Right forelimb (tissue), 1 donor: ENCODE data around the gene REM2.
A peak's percentile ranks its signal among the peaks of the same experiment; 100 is the strongest.

Source experiments
- DNase-seq: peaks from one replicate; pipeline ENCODE4 v3.0.0-alpha.2; 2018

REM2 gene, protein sequence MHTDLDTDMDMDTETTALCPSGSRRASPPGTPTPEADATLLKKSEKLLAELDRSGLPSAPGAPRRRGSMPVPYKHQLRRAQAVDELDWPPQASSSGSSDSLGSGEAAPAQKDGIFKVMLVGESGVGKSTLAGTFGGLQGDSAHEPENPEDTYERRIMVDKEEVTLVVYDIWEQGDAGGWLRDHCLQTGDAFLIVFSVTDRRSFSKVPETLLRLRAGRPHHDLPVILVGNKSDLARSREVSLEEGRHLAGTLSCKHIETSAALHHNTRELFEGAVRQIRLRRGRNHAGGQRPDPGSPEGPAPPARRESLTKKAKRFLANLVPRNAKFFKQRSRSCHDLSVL

DNA sequence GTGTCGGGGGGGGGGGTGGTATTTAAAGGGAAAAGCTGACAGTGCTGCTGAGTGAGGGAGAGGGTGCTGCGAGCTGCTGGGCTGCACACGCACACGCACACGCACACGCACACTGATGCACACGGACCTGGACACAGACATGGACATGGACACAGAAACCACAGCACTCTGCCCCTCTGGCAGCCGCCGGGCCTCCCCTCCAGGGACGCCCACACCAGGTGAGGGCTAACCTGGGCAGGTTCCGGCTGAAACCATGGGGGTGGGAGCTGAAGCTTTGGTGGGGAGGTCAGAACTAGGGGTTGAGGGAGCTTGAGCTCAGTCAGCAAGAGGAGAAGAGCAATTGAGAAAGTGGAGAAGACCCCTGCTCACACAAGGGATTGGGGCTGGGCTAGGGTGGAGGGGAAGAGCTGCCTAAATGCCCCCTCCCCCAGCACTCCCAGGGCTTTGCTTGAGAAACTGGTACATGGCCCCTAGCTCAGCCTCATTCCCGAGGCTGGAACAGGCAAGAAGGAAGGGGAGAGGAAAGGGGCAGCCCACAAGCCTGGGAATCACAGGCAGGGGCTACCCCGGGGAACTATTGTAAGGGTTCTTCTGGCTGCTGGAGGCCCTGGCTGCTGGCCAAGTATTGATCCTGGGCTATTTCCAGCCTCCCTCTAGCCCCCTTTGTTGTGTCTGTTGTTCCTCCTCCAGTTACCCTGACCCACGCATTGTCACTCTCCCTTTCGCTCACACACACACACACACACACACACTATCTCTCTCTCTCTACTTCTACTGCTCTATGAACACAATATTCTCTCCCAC is at the start of gene REM2:
Gene REM2 (plus strand): TSS at position 50 of the 804 bp plus-strand sequence. CDS start 66 bp downstream, at position 116.
- no peak for DNase-seq

DNA sequence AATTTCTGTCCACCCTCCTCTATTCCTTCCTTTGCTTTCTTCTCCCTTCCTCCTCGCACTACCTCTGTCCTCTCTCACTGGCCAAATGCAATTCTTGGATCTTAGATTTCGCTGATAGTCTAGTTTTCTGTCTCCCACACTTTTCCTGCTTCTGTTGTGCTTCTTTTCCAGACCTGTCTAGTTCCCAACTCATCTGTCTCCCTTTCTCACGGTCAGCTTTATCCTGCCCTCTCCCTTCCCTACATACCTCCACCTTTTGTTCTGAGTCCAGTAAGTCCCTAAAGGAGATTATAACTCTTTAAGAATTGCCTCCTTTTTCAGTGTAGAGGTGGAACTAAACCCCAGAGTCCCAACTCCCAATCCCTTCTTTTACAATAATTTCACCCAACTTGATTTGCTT is 47.5 kb upstream of the REM2 start:
- DNase-seq = no peak

DNA sequence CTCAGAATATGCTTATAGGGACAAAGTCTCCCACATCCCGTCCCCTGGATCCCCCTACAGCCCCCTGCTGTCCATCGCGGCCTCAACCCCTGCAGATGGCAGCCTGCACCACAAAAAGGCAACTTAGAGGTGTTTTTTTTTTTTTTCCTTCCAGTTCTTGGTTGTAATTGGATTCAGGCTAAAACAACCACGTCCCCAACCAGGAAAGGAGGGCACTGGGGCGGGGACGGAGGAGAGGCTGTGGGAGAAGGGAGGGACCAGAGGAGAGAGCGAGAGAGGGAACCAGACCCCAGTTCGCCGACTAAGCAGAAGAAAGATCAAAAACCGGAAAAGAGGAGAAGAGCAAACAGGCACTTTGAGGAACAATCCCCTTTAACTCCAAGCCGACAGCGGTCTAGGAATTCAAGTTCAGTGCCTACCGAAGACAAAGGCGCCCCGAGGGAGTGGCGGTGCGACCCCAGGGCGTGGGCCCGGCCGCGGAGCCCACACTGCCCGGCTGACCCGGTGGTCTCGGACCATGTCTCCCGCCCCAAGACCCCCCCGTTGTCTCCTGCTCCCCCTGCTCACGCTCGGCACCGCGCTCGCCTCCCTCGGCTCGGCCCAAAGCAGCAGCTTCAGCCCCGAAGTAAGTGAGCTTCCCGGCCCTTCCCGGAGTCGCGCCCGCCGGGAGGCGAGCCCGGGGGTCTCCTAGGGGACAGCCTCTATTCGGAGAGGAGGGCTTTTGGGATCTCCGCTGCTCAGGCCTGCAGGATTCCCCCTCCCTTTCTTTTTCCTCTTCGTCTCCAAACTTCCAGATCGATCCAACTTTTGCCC is 46.5 kb upstream of the REM2 start, which contains the start of gene MMP14:
Gene MMP14 (plus strand): TSS at position 285 of the 813 bp plus-strand sequence. CDS start 233 bp downstream, at position 518.
- peak; percentile 88 for DNase-seq

DNA sequence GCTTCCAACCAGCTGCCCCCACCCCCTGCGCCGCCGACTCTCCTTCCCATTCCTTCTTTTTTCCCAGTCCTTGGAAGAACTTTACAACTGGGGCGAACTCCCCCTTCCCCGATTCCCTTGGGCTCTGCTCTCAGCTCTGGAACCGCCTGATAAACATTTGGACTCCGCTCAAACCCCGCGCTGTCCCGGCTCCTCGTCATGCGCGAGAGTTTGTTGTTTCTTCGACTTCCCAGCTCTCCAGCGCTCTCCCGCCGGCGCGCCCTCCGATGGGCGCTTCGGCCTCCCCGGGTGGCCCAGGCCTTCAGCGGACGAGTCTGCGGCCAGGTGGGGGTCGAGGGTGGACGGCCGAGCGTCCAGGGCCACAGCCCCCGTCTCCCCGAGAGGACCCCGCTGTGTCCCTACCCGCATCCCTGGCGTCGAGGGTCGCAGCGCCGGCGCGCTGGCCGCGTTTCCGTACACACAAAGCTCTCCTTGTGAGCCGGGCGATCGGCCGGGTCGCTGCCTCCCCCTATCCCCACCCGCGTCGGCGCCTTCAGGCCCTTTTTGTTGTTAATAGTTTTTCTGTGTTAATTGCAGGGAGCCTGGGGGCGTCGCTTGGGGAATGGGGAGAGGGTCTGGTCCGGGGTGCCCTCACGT is 45.8 kb upstream of the REM2 start:
- DNase-seq = peak; percentile 76

DNA sequence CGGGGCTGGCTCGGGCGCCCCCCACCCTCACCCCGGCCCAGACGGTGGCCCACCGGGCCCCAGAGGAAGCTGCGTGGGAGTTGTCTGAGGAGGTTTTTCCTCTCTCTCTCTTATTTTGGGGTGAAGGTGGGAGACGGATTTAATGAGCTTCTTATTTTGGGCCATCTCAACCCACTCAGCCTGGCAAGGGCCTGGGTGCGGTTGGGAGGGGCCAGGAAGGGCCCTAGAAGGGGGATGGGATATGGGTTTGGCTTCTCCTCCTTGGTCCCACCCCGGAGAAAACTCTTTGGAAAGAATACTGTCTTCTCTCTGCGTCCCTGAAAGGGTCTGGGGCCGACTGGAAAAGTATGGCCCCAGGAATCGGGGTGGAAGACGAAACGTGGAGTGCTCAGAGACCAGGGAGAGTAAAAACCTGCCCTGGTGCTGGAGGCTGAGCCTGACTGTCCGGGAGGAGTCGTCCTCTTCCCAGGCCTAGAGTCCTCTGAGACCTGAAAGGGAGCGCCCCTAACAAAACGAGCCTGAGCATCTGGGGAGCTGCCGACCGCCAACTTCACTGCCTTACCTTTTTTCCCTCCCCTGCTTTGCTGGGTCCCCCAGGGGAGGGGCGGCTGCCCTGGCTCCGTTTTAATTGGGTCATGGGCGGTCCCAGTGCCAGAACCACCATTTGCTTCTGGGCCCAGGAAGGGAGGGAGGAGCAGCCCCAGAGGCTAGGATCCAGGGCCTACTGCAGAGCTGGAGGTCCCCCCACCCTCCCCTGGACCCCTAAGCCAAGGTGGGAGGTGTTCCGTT is 45.1 kb upstream of the REM2 start:
- peak; percentile 58 for DNase-seq

DNA sequence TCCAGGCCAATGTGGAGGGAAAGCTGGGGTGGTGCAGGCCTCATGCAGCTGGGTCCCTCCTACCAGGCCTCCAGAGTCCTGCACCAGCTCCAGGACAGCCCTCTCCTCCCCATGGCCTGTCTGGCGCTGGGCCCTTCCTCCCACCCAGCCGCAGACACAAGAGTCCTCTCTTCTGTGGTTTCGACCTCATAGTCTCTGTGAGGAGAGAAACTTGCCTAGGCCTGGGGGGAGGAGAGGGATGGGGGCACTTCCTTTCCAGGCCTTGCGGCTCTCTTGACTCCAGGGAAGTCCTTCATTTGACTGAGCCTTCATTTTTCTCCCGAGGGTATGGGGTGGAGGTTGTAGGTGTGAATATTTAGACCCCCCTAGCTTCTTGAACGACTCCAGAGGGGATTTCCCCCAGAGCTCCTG is 44.4 kb upstream of the REM2 start:
- no peak for DNase-seq

DNA sequence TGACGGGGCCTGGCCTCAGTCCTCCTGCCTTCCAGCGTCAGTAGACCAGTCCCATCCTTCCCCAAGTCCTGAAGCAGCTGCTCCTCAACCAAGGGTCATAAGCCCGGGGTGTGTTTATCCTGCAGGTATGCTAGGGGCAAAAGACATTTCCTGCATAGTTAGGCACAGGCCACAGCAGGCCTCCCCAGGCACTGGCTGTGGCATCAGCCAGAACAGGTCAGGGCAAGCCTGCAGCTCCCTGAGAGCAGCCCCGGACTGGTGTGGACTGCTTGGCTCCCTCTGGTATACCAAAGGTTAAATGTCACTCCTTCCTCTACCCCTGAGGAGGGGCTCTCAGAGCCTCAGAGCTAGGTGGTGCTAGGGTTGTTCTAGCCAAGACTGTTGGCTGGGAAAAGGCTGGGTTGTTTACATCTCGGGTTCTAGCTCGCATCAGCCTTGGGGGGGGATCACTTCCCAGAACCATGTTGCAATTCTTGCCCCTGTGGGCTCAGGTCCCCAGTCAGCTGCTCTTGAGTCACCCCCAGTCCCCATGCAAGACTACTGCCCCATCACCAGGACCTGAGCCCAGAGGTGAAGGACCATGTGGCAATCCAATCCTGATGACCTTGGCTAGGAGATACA is 43.8 kb upstream of the REM2 start:
- DNase-seq = no peak

DNA sequence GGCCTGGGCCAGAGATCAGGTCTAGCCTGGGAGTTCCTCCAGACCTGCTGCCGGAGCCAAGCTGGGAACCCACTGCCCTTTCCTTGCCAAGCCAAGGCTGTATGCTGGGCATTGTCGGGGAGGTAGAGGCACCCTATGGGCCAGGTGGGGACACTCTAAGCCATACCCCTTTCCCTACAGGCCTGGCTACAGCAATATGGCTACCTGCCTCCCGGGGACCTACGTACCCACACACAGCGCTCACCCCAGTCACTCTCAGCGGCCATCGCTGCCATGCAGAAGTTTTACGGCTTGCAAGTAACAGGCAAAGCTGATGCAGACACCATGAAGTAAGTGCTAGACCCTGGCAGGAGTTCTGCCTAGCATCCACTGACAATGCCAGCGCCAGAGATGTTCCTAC is 41.7 kb upstream of the REM2 start:
- DNase-seq = no peak

DNA sequence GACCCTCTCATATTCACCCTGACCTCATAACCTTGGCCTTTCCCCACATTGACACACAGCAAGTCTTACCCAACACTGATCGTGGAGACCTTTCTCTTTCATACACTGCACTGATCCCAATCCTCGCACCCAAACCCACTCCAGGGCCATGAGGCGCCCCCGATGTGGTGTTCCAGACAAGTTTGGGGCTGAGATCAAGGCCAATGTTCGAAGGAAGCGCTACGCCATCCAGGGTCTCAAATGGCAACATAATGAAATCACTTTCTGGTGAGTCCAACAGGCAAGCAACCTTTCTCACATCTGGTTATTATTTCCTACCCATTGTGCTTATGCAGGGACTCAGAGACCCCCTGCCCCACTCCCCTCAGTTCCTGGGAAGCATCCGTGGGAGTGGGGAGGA is 41.3 kb upstream of the REM2 start:
- no peak for DNase-seq

DNA sequence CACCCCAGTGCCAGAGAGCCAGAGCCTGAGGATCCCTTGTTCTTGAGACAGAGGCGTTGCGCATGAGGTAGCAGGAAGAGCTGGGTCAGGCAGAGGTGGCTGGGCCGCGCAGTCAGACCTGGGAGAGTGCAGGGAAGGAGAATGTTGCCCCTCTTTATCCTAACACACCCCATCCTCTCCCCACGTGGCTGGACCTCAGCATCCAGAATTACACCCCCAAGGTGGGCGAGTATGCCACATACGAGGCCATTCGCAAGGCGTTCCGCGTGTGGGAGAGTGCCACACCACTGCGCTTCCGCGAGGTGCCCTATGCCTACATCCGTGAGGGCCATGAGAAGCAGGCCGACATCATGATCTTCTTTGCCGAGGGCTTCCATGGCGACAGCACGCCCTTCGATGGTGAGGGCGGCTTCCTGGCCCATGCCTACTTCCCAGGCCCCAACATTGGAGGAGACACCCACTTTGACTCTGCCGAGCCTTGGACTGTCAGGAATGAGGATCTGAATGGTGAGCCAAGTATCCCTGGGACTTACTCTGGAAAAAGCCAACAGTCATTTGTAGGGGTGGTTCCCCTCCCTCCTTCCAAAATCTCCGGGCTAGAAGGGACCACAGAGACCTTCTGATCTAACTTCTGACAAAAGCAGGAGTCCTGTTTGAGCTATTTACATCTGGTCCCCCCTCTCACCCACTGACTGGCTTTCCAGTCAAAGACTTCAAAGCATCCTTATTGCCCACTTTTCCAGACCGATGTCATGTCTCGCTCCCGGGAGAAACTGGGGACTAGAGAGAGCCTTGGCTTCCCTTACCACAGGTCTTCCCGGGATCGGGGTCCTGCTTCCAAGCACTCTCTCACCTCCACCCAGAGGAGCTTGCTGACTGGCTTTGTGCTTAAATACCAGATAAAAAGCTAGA is 40.6 kb upstream of the REM2 start:
- no peak for DNase-seq

DNA sequence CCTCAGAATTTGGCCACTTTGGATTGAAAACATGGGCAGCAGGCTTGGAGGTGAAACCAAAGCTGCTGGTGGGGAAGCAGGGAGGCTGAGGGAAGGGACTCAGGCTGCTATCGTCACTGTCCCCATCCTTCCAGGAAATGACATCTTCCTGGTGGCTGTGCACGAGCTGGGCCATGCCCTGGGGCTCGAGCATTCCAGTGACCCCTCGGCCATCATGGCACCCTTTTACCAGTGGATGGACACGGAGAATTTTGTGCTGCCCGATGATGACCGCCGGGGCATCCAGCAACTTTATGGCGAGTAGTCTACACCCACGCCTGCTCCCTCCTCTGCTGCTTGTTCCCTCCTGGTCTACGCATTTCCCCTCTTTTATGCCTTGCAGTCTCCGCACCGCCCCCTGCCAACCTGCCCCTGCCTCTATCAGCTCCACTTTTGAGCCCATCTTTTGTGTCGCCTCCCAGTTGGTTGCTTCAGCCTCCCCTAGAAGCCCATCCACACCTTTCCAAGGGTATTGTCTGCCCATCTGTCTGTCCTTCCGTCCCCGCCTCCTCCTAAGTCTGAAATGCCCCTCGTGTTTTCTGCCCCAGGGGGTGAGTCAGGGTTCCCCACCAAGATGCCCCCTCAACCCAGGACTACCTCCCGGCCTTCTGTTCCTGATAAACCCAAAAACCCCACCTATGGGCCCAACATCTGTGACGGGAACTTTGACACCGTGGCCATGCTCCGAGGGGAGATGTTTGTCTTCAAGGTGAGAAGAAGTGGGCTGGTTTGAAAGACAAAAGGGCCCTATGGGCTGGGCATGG is 39.7 kb upstream of the REM2 start:
- no peak for DNase-seq

DNA sequence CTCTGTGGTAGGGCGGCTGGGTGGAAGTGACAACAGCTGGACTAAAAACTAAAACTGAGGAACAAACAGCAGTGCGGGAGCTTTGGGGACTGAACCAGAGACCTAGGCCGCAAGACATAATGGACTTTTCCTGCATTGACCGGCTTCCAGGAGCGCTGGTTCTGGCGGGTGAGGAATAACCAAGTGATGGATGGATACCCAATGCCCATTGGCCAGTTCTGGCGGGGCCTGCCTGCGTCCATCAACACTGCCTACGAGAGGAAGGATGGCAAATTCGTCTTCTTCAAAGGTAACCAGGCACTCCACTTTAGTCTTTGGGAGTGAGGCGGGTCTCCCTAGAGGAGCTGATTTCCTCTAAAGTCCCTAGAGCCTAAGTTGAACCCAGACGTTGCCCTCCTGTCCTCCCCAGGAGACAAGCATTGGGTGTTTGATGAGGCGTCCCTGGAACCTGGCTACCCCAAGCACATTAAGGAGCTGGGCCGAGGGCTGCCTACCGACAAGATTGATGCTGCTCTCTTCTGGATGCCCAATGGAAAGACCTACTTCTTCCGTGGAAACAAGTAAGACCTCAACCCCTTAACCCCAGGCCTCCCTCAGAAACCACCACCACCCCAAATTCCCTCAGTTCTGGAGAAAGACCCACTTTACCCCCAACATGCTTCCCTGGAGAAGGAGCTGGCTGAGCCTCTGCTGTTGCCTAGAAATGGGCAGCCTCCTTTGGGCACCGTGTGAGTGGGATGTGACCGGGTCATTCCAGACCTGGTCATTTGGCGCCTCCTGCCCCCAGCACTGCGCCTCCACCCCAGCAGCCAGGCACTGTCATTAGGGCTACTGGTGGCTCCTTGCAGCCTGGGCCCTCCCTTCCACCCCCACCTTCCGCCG is 38.6 kb upstream of the REM2 start:
- no peak for DNase-seq

DNA sequence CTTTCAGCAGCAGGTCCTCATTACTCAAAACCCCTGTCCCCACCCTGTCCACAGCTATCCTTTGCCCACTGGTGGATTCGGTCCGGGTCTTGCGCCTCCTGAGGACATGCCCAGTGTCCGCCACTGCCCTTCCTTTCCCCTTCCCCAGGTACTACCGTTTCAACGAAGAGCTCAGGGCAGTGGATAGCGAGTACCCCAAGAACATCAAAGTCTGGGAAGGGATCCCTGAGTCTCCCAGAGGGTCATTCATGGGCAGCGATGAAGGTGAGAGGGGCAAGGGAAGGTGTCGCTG is 38.0 kb upstream of the REM2 start:
- DNase-seq = no peak

DNA sequence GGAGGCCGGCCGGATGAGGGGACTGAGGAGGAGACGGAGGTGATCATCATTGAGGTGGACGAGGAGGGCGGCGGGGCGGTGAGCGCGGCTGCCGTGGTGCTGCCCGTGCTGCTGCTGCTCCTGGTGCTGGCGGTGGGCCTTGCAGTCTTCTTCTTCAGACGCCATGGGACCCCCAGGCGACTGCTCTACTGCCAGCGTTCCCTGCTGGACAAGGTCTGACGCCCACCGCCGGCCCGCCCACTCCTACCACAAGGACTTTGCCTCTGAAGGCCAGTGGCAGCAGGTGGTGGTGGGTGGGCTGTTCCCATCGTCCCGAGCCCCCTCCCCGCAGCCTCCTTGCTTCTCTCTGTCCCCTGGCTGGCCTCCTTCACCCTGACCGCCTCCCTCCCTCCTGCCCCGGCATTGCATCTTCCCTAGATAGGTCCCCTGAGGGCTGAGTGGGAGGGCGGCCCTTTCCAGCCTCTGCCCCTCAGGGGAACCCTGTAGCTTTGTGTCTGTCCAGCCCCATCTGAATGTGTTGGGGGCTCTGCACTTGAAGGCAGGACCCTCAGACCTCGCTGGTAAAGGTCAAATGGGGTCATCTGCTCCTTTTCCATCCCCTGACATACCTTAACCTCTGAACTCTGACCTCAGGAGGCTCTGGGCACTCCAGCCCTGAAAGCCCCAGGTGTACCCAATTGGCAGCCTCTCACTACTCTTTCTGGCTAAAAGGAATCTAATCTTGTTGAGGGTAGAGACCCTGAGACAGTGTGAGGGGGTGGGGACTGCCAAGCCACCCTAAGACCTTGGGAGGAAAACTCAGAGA is 37.0 kb upstream of the REM2 start:
- DNase-seq = no peak

DNA sequence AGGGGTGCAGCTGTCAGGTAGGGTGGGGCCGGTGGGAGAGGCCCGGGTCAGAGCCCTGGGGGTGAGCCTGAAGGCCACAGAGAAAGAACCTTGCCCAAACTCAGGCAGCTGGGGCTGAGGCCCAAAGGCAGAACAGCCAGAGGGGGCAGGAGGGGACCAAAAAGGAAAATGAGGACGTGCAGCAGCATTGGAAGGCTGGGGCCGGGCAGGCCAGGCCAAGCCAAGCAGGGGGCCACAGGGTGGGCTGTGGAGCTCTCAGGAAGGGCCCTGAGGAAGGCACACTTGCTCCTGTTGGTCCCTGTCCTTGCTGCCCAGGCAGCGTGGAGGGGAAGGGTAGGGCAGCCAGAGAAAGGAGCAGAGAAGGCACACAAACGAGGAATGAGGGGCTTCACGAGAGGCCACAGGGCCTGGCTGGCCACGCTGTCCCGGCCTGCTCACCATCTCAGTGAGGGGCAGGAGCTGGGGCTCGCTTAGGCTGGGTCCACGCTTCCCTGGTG is 36.2 kb upstream of the REM2 start:
- DNase-seq = no peak

DNA sequence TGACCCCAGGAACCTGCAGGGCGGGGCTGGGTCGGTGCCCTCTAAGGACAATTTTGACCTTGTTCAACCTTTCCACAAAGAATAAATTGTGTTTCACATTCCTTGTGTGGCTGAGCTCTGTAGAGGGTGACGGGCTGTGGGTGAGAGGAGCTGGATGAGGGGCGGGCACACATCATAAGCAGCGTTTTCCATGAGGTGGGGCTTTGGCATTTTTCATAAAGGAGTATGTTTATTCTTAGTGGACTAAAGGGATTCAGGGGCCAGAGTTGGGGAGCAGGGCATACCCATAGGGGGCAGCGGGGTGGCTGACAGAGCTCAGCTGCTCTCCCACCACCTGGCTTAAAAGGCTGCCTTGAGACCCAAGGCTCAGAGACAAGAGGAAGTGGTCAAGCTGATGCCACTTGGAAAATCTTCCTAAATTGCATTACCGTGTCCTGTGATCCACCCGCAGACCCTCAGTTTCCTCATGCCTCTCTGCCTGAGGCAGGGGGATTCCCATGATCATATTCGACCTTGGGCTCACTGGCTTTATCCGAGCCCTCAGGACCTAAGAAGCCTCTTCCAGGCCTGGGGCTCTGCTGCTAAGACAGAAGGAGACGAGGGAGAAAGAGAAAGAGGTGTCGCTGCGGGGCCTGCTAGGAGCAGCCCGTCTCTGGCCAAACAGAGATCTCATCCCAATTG is 35.2 kb upstream of the REM2 start:
- peak; percentile 58 for DNase-seq
